Gastrocnemius medialis (tissue), 4 donors: ENCODE results near the gene CDH1.

Experiments used
- CTCF ChIP-seq, 5 experiments: fragments of 450-650 bp in 3 of 5; fragments of 200-600 bp in 2 of 5; sonication (generic) in 2 of 5; IDR thresholded peaks in 4 of 5; conservative IDR thresholded peaks in 1 of 5; 1 replicate in 4 of 5; 2 replicates in 1 of 5; pipeline ENCODE4 v1.5.1; 2016 to 2019; ENCODE audit warnings: antibody characterized with exemption in 5 of 5, mild to moderate bottlenecking in 3 of 5, moderate library complexity in 3 of 5
- POLR2A ChIP-seq, 2 donors: fragments of 450-650 bp; IDR thresholded peaks; one replicate each; pipeline ENCODE4 v1.6.1; 2017; ENCODE audit warnings: antibody characterized with exemption in 2 of 2, mild to moderate bottlenecking in 2 of 2, moderate library complexity in 2 of 2

GRCh38 chr16:68843482-68844210, 106.6 kb downstream of the CDH1 start, which contains the start of gene TANGO6:
- no peak for TF ChIP-seq CTCF (IDR thresholded peaks at IDR 0.05 in 4 of 5, conservative IDR thresholded peaks at IDR 0.05 in 1 of 5)
- peak; percentile 13 to 38 for TF ChIP-seq POLR2A (IDR thresholded peaks at IDR 0.05)
